Mesodermal cell (in vitro differentiated cells): ENCODE results near the gene XRCC5.
A peak's percentile ranks its signal among the peaks of the same experiment; 100 is the strongest.
"Not testable (repeated sequence)": the region's sequence is repeated elsewhere in the genome, so short reads cannot be mapped to it uniquely, and the experiment has no call there.

ENCODE experiments used
- H3K27ac ChIP-seq: 2 replicates; pipeline ENCODE4 v1.7.0; 2013; ENCODE audit warnings: mild to moderate bottlenecking, low read depth, low read length, moderate library complexity; ENCODE audit not compliant: severe bottlenecking
- H3K36me3 ChIP-seq: 2 replicates; pipeline ENCODE4 v1.7.1; 2013; ENCODE audit warnings: mild to moderate bottlenecking, low read length, moderate library complexity; ENCODE audit not compliant: control insufficient read depth, insufficient read depth
- H3K4me1 ChIP-seq: one replicate; pipeline ENCODE4 v1.7.1; 2013; ENCODE audit warnings: mild to moderate bottlenecking, low read length; ENCODE audit not compliant: insufficient read depth, control insufficient read depth, poor library complexity, severe bottlenecking
- H3K4me3 ChIP-seq: 2 replicates; pipeline ENCODE4 v1.7.0; 2013; ENCODE audit warnings: low read length, control low read depth, mild to moderate bottlenecking; ENCODE audit not compliant: insufficient read depth, poor library complexity, severe bottlenecking; ENCODE audit errors: extremely low read depth
- H3K9me3 ChIP-seq: 2 replicates; pipeline ENCODE4 v1.7.1; 2013; ENCODE audit warnings: mild to moderate bottlenecking, low read length, moderate library complexity; ENCODE audit not compliant: control insufficient read depth
- WGBS, 2 experiments: methylation state at CpG; one replicate each; pipeline ENCODE4 v1.1.5; 2013; ENCODE audit warnings: missing lambda C conversion rate in 2 of 2; ENCODE audit not compliant: insufficient coverage in 2 of 2; 5-methylcytosine and 5-hydroxymethylcytosine counted together

The XRCC5 gene

DNA sequence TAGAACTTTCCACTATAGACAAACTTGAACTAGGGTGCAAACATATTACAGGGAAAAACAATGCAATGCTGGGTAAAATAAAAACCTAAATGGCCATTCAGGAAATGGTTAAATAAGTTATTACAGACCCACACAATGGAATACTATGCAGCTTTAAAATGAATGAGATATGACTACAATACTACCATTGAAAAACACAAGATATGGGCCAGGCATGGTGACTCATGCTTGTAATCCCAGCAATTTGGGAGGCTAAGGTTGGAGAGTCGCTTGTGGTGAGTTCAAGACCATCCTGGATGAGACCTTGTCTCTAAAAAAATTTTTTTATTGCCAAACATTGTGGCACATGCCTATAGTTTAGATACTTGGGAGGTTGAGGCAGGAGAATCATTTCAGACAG, 34.4 kb upstream of the XRCC5 start:
- H3K27ac ChIP-seq = no peak overlapping the region
- no peak overlapping the region for H3K4me3 ChIP-seq

DNA sequence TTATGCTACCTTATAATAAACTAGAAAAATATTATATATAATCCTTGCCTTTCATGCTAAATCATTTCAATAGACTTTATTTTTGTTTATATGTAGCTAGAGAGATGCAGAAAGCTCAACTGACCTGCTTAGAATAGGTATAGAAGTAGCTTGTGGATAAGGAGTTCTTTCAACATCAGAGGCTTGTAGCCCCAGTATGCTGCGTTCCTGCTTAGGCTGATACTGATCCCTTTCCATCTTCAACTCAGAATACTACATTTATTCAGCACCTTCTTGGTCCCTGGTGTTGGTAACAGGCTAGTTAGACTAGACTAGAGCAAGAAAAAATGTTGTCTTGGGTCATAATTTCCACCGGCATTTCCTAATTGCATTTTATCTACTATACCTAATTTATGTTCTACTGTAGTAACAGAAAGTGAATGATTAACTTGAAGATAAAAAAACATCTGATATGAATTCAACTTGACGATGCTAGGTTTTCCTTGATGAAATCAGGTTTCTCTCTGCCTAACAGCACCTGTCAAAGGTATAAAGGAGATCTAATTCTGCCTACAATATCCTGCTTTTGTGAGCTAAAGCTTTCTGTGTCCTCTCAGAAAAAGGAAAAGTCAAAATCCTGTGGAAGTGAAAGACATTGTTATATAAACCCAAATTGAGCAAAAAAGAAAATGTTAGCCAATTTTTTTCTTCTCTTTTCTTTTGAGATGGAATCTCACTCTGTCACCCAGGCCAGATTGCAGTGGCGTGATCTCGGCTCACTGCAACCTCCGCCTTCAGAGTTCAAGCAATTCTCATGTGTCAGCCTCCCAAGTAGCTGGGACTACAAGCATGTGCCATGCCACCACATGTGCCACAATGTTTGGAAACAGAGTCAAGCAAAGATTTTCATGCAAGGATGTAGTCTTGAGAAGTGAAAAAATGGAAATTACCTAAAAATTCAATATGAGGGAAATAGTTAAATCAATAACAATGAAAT, 33.4 kb upstream of the XRCC5 start:
- no peak overlapping the region for H3K4me3 ChIP-seq
- no peaks in the 10 kb centered on the region for H3K9me3 ChIP-seq
- no peaks in the 10 kb centered on the region for H3K4me1 ChIP-seq
- H3K36me3 ChIP-seq = peaks cover 6% of the 10 kb centered on the region
- WGBS, 2 experiments = 83 to 100% methylated on average over 4 of the region's 6 CpGs
- no peak overlapping the region for H3K27ac ChIP-seq

More for the DNA sequence above, 34.4 kb upstream of the XRCC5 start:
- H3K9me3 ChIP-seq = no peaks in the 10 kb centered on the region
- H3K36me3 ChIP-seq = peaks cover 6% of the 10 kb centered on the region
- no peaks in the 10 kb centered on the region for H3K4me1 ChIP-seq
- 80% methylated on average over 1 of the region's 1 CpG; no CpG with 5 or more reads in 1 of the 2 experiments for WGBS, 2 experiments

DNA sequence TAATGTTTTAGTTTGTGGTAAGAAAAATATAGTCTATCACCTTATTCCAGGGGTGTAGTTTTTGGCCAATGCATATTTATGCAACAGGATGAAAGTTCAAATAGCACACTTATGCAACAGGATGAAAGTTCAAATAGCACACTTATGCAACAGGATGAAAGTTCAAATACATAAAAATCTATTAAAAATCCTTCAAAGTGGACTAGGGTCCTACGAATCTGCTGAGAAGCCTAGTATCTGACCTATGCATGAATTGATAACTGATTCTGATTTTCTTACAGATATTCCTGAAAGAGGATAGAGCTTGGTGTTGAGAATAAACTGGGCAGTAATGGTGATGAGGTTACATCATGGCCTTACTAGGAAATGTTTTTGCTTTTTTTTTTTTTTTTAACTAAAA, 30.4 kb upstream of the XRCC5 start:
- no peaks in the 10 kb centered on the region for H3K9me3 ChIP-seq
- 100% methylated on average over 1 of the region's 1 CpG; no CpG with 5 or more reads in 1 of the 2 experiments for whole genome bisulfite sequencing, 2 experiments
- peaks cover 11% of the 10 kb centered on the region for H3K4me1 ChIP-seq
- H3K4me3 ChIP-seq = no peak overlapping the region
- peaks cover 4% of the 10 kb centered on the region for H3K36me3 ChIP-seq
- no peak overlapping the region for H3K27ac ChIP-seq

DNA sequence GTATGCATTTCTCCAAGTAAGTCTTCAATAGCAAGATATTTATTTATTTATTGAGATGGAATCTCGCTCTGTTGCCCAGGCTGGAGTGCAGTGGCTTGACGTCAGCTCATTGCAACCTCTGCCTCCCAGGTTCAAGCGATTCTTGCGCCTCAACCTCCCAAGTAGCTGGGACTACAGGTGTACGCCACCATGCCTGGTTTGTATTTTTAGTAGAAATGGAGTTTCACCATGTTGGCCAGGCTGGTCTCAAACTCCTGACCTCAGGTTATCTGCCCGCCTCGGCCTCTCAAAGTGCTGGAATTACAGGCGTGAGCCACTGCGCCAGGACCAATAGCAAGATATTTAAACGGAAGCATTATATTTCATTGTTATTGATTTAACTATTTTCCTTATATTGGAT, 29.1 kb upstream of the XRCC5 start:
- not testable (repeated sequence) for H3K4me3 ChIP-seq, H3K27ac ChIP-seq, H3K36me3 ChIP-seq, H3K9me3 ChIP-seq
- peaks cover 24% of the 10 kb centered on the region for H3K4me1 ChIP-seq
- WGBS, 2 experiments = 98% methylated on average over 8 to 10 of the region's 10 CpGs

DNA sequence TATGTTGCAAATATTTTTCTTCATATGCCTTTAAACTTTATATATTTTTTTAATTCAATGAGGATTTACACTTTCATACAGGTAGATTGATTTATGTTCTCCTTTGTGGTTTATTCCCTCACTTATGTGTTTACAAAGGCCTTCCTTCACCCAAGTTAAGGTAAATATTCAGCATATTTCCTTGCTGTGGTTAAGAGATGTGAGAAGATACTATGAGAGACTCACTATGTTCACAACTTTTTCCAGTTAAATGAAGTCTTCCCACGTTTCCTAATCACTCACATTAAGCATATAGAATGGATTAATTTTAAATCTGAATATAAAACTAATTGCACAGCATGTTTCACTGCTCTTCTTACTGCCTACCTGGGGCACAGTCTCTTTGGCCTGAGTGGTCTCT, 28.1 kb upstream of the XRCC5 start:
- no CpG with 5 or more reads among the region's 1 CpG for WGBS, 2 experiments
- peaks cover 29% of the 10 kb centered on the region for H3K4me1 ChIP-seq
- H3K4me3 ChIP-seq = peak overlapping the region; percentile 72
- H3K9me3 ChIP-seq = no peaks in the 10 kb centered on the region
- no peaks in the 10 kb centered on the region for H3K36me3 ChIP-seq
- H3K27ac ChIP-seq = no peak overlapping the region

DNA sequence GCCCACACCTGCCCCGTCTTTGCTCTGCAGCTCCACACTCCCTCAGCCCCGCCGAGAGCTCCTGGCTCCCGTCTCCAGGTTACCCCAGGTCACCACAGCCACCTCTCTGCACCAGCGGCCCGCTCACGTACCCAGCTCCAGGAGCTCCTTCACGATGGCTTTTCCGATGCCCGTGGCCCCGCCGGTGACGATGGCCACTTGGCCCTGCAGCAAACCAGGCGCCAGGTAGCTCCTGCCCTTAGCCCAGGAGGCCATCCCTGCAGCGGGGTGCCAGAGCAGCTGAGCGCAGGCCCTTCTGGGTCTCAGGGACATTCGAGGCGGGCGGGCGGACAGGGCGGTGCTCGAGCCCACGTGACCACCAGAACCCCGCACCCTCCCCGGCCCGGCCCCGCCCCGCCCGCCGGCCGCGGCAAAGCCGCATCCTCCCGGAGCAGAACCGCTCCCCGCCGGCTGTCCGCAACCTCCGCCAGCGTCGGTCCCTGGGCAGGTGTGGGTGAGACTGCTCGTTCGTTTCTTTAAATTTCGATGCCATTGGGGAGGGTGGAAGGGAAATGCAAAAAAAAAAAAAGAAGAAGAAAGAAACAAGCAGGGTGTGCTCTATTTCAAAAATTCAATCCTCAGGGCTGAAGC, 27.5 kb upstream of the XRCC5 start, which contains the start of the genes PECR and TMEM169:
PECR (minus strand) TSS at position 323 of the 630 bp plus-strand sequence; CDS start at position 255, 68 bp downstream.
TMEM169 (plus strand) TSS at position 433 of the 630 bp plus-strand sequence. CDS start 14,045 bp downstream, outside the sequence.
- Histone ChIP-seq H3K9me3 (no peaks in the 10 kb centered on the region), H3K4me1 (peaks cover 29% of the 10 kb centered on the region), H3K36me3 (no peaks in the 10 kb centered on the region), H3K4me3 (peak within 1 kb of the TSS; percentile 72), H3K27ac (peak within 1 kb of the TSS; percentile 57)
- WGBS, 2 experiments = 1% methylated on average over 31 to 37 of the region's 44 CpGs

DNA sequence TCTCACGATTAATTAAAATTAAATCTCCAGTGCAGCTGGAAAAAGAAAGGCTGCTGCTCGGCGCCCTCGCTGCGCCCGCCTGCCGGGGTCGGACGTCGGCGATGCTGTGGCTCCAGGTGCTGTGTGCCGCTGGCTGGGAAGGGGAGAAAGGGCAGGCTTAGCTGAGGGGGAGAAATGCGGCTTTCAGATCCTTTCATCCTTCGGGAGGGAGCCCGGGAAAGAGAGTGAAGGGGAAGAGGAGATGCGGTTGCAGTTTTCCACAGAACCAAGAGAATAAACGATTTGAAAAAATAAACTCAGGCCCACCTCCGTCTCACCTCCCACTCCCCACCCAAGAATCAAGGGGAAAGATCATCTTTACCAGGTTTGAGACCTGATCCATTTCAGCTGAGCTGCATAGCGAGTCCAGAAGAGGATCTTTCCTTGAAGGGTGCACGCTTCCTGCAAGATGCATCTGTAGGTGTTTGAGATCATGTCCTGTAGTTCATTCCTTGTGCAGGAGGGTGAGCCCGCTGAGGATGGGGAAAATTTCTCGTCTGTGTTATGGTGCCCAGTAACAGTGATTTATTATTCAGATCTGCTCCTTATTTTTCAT, 26.9 kb upstream of the XRCC5 start:
- H3K27ac ChIP-seq = peak overlapping the region; percentile 57
- H3K4me1 ChIP-seq = peaks cover 29% of the 10 kb centered on the region
- 18 to 22% methylated on average over 4 to 7 of the region's 22 CpGs for WGBS, 2 experiments
- no peaks in the 10 kb centered on the region for H3K9me3 ChIP-seq
- H3K36me3 ChIP-seq = no peaks in the 10 kb centered on the region
- peak overlapping the region; percentile 72 for H3K4me3 ChIP-seq

DNA sequence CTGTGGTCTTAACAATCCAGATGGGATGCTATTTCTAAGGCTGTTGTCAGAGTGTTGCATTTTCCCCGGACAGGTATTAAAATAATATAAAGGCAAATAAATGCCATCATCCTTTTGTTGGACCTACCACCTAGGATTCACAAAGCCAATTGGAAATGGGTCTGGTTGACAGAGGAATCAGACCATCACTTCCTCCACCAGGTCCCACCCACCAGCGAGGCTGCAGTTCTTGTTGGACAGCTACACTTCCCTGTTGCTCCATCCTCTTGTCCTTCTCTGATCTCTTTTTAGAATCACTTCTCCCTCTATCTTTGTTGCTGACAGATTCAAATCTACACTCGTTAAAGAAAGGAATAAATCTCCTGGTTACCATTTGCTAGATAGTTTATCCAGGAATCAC, 26.3 kb upstream of the XRCC5 start:
- 39 to 50% methylated on average over 1 to 2 of the region's 3 CpGs for WGBS, 2 experiments
- Histone ChIP-seq H3K4me3 (peak overlapping the region; percentile 72), H3K9me3 (no peaks in the 10 kb centered on the region), H3K36me3 (no peaks in the 10 kb centered on the region), H3K27ac (peak overlapping the region; percentile 87), H3K4me1 (peaks cover 29% of the 10 kb centered on the region)

DNA sequence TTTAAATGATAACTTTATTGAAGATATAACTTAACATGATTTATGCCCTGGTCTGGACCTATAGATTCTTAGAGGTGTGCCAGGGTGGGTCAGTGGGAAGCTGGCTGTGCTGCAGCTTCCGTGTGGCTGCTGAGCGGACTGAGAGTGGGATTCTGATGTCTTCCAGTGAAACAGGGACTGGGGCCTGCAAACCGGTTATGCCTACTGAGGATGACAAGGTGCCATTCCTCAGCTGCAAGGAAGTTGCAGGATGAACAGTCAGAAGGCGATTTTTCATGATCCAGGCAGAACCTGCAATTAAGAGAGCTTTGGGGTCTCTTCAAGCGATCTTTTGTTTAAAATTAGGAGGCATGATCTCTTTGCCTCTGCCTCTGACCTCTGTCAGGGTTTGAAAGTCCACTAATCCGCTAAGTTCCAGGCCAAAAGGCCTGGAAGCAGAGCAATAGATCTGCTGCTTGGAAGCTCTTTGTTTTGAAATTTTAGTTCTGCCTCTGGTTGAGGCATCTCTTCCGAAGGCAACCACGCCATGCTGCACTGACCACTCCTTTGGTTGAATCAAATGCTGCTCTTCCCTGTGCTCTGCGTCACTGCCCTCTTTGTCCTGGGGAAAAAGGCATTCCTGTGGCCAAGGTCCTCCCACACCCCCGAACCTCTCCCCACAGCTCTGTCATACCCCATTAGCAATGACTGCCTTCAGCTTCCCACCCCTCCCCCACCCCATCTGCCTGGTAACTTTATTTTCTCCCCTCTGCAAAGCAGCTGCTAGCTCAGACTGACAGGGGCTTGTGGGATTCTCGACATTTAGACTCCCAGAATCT, 25.5 kb upstream of the XRCC5 start:
- no peaks in the 10 kb centered on the region for H3K36me3 ChIP-seq
- peaks cover 29% of the 10 kb centered on the region for H3K4me1 ChIP-seq
- H3K4me3 ChIP-seq = no peak overlapping the region
- 49 to 51% methylated on average over 10 to 11 of the region's 11 CpGs for WGBS, 2 experiments
- H3K9me3 ChIP-seq = no peaks in the 10 kb centered on the region
- peak overlapping the region; percentile 87 for H3K27ac ChIP-seq

DNA sequence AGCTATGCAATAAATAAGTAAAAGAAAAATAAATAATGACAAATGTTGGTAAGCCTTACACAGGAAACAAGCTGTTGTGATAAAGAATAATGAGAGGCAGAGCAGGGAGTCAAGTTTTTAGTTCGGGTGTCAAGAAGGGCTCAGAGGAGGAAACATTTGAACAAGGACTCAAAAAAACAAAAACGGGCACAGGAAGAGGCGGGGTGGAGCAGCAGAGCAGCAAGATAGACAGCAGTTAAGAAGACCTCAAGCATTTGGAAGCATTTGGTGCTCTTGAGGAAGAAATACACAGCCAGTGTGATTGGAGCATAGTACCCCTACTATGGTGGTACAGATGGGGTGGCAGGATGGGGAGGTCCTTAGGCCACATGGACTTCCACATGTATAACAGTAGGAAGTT, 24.6 kb upstream of the XRCC5 start:
- Histone ChIP-seq H3K4me3 (no peak overlapping the region), H3K4me1 (peaks cover 29% of the 10 kb centered on the region), H3K9me3 (no peaks in the 10 kb centered on the region), H3K36me3 (no peaks in the 10 kb centered on the region), H3K27ac (peak overlapping the region; percentile 87)
- 59 to 74% methylated on average over 3 of the region's 3 CpGs for WGBS, 2 experiments
